IPS DF 6.9 (cell line): ENCODE data around the gene RAMP2.
"Not testable (repeated sequence)": the region's sequence is repeated elsewhere in the genome, so short reads cannot be mapped to it uniquely, and the experiment has no call there.

Experiments used
- DNase-seq: peaks from one replicate; pipeline ENCODE4 v3.0.0-alpha.2; 2013; ENCODE audit warnings: low read depth, low spot score
- H3K27ac ChIP-seq: one replicate; pipeline ENCODE4 v1.5.1; 2013; ENCODE audit warnings: low read length, control low read depth
- H3K27me3 ChIP-seq: 2 replicates; pipeline ENCODE4 v1.6.1; 2013; ENCODE audit warnings: mild to moderate bottlenecking, low read length; ENCODE audit not compliant: control insufficient read depth, insufficient read depth
- H3K36me3 ChIP-seq: 2 replicates; pipeline ENCODE4 v1.6.1; 2013; ENCODE audit warnings: low read length; ENCODE audit not compliant: control insufficient read depth, insufficient read depth
- H3K4me1 ChIP-seq: 2 replicates; pipeline ENCODE4 v1.6.1; 2013; ENCODE audit warnings: low read length; ENCODE audit not compliant: control insufficient read depth, insufficient read depth
- H3K4me3 ChIP-seq: 2 replicates; pipeline ENCODE4 v1.5.1; 2013; ENCODE audit warnings: mild to moderate bottlenecking, low read length
- H3K9me3 ChIP-seq: 2 replicates; pipeline ENCODE4 v1.6.1; 2013; ENCODE audit warnings: low read length, inconsistent platforms; ENCODE audit not compliant: control insufficient read depth, insufficient read depth
- WGBS: extraction: QIAGEN DNeasy Blood & Tissue Kit; methylation state at CpG from one replicate; pipeline ENCODE4 v1.1.7; 2013; ENCODE audit warnings: mixed read lengths, missing lambda C conversion rate; ENCODE audit not compliant: insufficient read length, insufficient coverage; 5-methylcytosine and 5-hydroxymethylcytosine counted together

RAMP2 gene

GRCh38 chr17:42760652-42761581 lies at the start of gene RAMP2:
RAMP2 (plus strand) TSS chr17:42761227; CDS start chr17:42761262, 35 bp downstream.
- DNase-seq = no peak
- no peak within 1 kb of the TSS for H3K27ac ChIP-seq
- WGBS = no CpG with 5 or more reads among the region's 92 CpGs

GRCh38 chr17:42720996-42721583 lies 39.9 kb upstream of the RAMP2 start:
- no peak overlapping the region for H3K4me3 ChIP-seq
- no peaks in the 10 kb centered on the region for H3K27me3 ChIP-seq
- no peak for DNase-seq
- H3K27ac ChIP-seq = no peak overlapping the region
- H3K4me1 ChIP-seq = no peaks in the 10 kb centered on the region
- no CpG with 5 or more reads among the region's 2 CpGs for WGBS
- H3K9me3 ChIP-seq = no peaks in the 10 kb centered on the region
- peaks cover 3% of the 10 kb centered on the region; the same call in 1 of the 2 replicates for H3K36me3 ChIP-seq

More at GRCh38 chr17:42760652-42761581, at the start of gene RAMP2:
- Histone ChIP-seq H3K36me3 (no peaks in the 10 kb centered on the region), H3K4me3 (peak within 1 kb of the TSS; percentile 41; the same call in 1 of the 2 replicates), H3K9me3 (no peaks in the 10 kb centered on the region), H3K4me1 (peaks cover 3% of the 10 kb centered on the region; the same call in 1 of the 2 replicates), H3K27me3 (peaks cover 8% of the 10 kb centered on the region; the same call in 1 of the 2 replicates)

GRCh38 chr17:42723636-42724035 lies 37.4 kb upstream of the RAMP2 start:
- no peaks in the 10 kb centered on the region for H3K27me3 ChIP-seq
- no peak for DNase-seq
- H3K36me3 ChIP-seq = no peaks in the 10 kb centered on the region; the same call in 1 of the 2 replicates
- no peaks in the 10 kb centered on the region for H3K4me1 ChIP-seq
- H3K4me3 ChIP-seq = no peak overlapping the region
- WGBS = no CpG with 5 or more reads among the region's 3 CpGs
- H3K27ac ChIP-seq = no peak overlapping the region
- H3K9me3 ChIP-seq = no peaks in the 10 kb centered on the region

GRCh38 chr17:42725143-42725542 lies 35.9 kb upstream of the RAMP2 start:
- WGBS = 100% methylated on average over 1 of the region's 6 CpGs
- no peak for DNase-seq
- H3K4me3 ChIP-seq = no peak overlapping the region

GRCh38 chr17:42740699-42741098 lies 20.3 kb upstream of the RAMP2 start:
- H3K36me3 ChIP-seq = no peaks in the 10 kb centered on the region
- no peak overlapping the region for H3K27ac ChIP-seq
- no peaks in the 10 kb centered on the region for H3K9me3 ChIP-seq
- WGBS = no CpG with 5 or more reads among the region's 1 CpG
- peaks cover 2% of the 10 kb centered on the region; the same call in 1 of the 2 replicates for H3K4me1 ChIP-seq
- H3K27me3 ChIP-seq = peaks cover 6% of the 10 kb centered on the region; the same call in 1 of the 2 replicates
- DNase-seq = no peak
- no peak overlapping the region for H3K4me3 ChIP-seq

More at GRCh38 chr17:42725143-42725542, 35.9 kb upstream of the RAMP2 start:
- Histone ChIP-seq H3K27ac (no peak overlapping the region), H3K27me3 (no peaks in the 10 kb centered on the region), H3K9me3 (no peaks in the 10 kb centered on the region), H3K36me3 (peaks cover 2% of the 10 kb centered on the region; the same call in 1 of the 2 replicates), H3K4me1 (no peaks in the 10 kb centered on the region)

GRCh38 chr17:42742916-42743315 lies 18.1 kb upstream of the RAMP2 start:
- WGBS = no CpG with 5 or more reads among the region's 11 CpGs
- not testable (repeated sequence) for H3K27ac ChIP-seq

GRCh38 chr17:42743595-42744282 lies 17.3 kb upstream of the RAMP2 start:
- Histone ChIP-seq H3K27ac (no peak overlapping the region), H3K4me3 (peak overlapping the region; percentile 51; the same call in 1 of the 2 replicates)
- WGBS = no CpG with 5 or more reads among the region's 10 CpGs

More at GRCh38 chr17:42742916-42743315, 18.1 kb upstream of the RAMP2 start:
- not testable (repeated sequence) for H3K4me1 ChIP-seq, H3K27me3 ChIP-seq, H3K36me3 ChIP-seq, H3K9me3 ChIP-seq, DNase-seq, H3K4me3 ChIP-seq

GRCh38 chr17:42744283-42744805 lies 16.7 kb upstream of the RAMP2 start:
- DNase-seq = no peak
- Histone ChIP-seq H3K36me3 (no peaks in the 10 kb centered on the region), H3K9me3 (no peaks in the 10 kb centered on the region), H3K4me1 (peaks cover 2% of the 10 kb centered on the region; the same call in 1 of the 2 replicates), H3K4me3 (peak overlapping the region; percentile 51; the same call in 1 of the 2 replicates), H3K27ac (no peak overlapping the region), H3K27me3 (peaks cover 8% of the 10 kb centered on the region; the same call in 1 of the 2 replicates)
- WGBS = no CpG with 5 or more reads among the region's 32 CpGs

More at GRCh38 chr17:42743595-42744282, 17.3 kb upstream of the RAMP2 start:
- peaks cover 8% of the 10 kb centered on the region; the same call in 1 of the 2 replicates for H3K27me3 ChIP-seq
- no peaks in the 10 kb centered on the region for H3K9me3 ChIP-seq
- no peaks in the 10 kb centered on the region for H3K36me3 ChIP-seq
- no peak for DNase-seq
- peaks cover 2% of the 10 kb centered on the region; the same call in 1 of the 2 replicates for H3K4me1 ChIP-seq

- Histone ChIP-seq H3K9me3 (no peaks in the 10 kb centered on the region), H3K27me3 (peaks cover 8% of the 10 kb centered on the region; the same call in 1 of the 2 replicates), H3K27ac (no peak within 1 kb of the TSS), H3K4me1 (peaks cover 2% of the 10 kb centered on the region; the same call in 1 of the 2 replicates), H3K4me3 (peak within 1 kb of the TSS; percentile 51; the same call in 1 of the 2 replicates), H3K36me3 (no peaks in the 10 kb centered on the region)
- no CpG with 5 or more reads among the region's 50 CpGs for WGBS
- DNase-seq = peak; percentile 82
Observed at GRCh38 chr17:42744806-42745617, 16.0 kb upstream of the RAMP2 start, which contains the start of gene EZH1. EZH1 (minus strand) TSS chr17:42745040; CDS start chr17:42728941, 16,099 bp downstream.
